DMS 273 treated with DMSO at 0.1 percent for 48 hours (cell line): ENCODE results near the gene CCDC194.
"Not testable (repeated sequence)": the region's sequence is repeated elsewhere in the genome, so short reads cannot be mapped to it uniquely, and the experiment has no call there.

Experiments used
- DNase-seq: peaks from one replicate; lab custom pipeline; 2025; lab: John Stamatoyannopoulos, UW

Gene CCDC194

DNA sequence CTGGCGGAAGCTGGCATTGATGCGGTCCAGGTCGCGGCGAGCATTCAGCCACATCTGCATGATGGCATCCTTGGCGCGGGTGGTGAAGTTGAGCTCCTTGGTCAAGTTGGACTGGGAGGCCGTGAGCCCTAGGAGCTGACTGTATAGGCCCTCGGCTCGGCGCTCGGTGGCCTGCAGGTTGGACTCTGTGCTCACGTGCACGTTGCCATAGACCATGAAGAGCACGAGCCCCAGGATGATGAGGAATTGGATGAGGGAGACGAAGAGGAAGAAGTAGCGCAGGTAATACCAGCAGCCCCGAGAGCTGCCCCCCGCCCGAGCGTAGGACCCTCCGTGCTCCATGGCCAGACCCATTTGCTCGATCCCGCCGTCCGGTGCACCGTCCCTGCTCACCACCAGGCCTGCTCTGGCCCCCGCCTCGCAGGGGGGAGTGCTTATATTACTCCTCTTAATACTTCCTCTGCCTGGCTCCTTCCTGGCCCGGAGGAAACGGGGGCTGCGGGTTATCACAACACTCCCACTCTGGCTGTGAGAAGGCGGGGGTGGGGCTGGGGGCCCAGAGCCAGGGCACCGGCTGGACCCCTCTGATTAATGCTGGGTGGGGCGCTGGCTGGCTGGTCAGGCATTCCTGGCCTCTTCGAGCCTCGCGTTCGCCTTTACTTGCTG is 16.9 kb downstream of the CCDC194 start, which contains the start of gene PLVAP:
Gene PLVAP (minus strand): TSS at position 408 of the 666 bp plus-strand sequence. CDS start 54 bp downstream, at position 354.
- no peak for DNase-seq

GRCh38 chr19:17370026-17370587 is 23.9 kb downstream of the CCDC194 start:
- no peak for DNase-seq

DNA sequence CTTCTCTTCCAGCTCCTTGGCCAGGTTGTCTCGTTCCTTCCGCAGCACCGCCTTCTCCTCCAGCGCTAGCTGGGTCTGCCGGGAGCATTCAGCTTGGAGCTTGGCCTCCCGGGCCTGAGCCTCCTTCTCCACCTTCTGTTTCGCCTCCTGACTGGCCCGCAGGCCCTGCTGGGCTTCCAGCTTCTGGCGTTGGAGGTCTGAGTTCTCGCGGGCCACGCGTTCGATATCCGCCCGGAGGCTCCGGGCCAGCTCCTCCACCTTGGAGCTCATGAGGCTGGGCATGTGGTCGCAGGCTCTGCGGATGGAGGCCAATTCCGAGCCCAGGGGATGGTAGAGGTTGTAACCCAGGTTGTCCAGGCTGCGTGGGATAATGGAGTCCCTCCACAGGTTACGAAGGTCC is 28.6 kb downstream of the CCDC194 start:
- DNase-seq: no peak

- DNase-seq: not testable (repeated sequence)
These were observed 30.0 kb downstream of the CCDC194 start for GRCh38 chr19:17363852-17364605.

DNA sequence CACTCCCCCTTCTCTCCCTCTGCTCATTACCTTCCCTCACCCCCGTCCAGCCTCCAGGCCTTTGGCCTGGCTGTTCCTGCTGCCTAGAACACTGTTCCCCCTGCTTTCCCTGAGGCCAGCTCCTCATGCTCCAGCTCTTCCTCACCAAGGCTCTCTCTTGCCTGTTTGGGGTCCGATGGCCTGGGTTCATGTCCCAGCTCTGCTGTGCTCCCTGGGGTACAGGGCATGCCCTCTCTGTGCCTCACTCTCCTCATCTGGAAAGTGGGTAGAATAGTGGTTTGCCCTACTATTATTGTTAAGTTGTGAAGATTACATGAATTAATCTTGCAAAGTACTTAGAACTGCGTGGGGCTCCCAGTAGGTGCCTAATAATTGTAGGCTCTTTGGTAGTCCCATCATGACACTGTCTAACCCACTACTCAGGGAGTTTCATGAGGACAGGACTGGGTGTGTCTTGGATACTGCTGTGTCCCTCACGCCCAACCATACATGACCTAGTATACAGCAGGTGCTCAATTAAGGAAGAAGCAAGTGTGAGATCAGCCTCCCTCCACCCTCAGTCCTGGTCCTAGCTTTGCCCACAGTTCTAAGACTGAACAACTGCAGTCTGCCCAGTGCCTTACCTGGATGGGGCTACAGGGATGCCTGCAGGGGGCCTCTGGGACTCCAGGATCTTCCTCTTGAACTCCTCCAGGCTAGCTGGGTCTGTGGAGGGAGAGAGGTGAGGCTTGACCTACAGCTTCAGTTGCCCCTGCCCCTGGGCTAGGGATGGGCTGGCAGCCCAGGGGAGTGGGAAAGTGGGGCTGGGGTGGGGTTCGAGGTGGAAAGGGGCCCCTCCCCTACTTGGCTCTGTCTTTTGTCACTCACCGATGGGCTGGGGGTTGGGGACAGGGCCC is 33.8 kb downstream of the CCDC194 start:
- DNase-seq: no peak

DNA sequence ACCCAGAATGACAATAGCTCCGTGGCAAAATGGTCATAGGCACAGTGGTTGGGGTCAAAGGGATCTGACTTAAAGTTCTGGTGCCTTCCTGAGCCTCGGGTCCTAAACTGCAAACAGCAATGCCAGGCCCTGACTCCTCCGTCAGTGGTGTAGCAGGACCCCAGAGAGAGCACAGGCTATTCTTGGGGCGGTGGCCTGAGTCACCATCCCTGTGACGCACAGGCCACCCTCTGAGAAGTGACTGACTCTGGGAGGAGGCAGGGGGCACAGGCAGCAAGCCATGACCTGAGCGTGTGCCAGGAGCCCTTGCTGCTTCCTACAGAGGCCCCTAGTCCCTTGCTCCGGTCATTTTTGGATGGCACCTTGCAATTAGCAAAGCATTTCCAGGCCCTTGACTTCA is 35.6 kb downstream of the CCDC194 start:
- no peak for DNase-seq

GRCh38 chr19:17357724-17358123 is 36.3 kb downstream of the CCDC194 start:
- no peak for DNase-seq

GRCh38 chr19:17357078-17357666 is 36.8 kb downstream of the CCDC194 start:
- no peak for DNase-seq

GRCh38 chr19:17353386-17353785 is 40.6 kb downstream of the CCDC194 start:
- no peak for DNase-seq

- no peak for DNase-seq
These were observed 41.3 kb downstream of the CCDC194 start for GRCh38 chr19:17352608-17353280.

- no peak for DNase-seq
These were observed 42.1 kb downstream of the CCDC194 start for GRCh38 chr19:17351815-17352435.

GRCh38 chr19:17348700-17349099 is 45.3 kb downstream of the CCDC194 start:
- no peak for DNase-seq

GRCh38 chr19:17347877-17348276 is 46.1 kb downstream of the CCDC194 start:
- no peak for DNase-seq

DNA sequence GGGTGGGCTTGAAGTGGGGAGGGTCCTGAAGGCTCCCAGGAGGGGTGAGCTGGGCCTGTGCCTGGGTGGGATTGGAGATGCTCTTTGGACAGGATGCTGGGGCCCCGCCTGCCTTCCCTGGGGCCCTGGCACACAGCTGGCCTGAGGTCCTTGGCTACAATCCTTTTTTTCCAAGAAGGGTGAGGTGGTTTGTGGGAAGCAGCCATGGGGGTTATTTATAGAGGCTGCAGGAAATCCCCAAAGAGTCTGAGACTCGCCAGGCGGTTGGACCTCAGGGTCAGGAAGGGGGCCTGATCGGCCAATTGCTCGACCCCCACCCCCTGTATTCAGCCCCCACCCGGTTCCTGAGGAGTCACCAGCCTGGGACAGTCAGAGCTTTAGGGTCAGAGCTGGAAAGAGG is 46.6 kb downstream of the CCDC194 start:
- DNase-seq: no peak

- DNase-seq: no peak
These were observed 47.8 kb downstream of the CCDC194 start for GRCh38 chr19:17346109-17346671.

DNA sequence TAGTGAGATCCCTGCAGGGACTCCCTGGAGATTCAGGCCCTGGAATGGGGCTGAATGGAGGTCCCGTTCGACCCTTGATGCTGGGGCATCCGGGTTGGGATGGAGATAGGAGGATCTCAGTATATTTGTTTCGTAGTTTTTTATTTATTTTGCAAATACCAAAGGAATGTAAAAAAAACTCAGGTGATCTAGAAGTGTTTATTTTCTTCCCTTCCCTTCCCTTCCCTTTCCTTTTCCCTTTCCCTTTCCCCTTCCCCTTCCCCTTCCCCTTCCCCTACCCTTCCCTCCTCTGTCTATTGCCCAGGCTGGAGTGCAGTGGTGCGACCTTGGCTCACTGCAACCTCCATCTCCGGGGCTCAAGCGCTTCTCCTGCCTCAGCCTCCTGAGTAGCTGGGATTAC is 52.2 kb downstream of the CCDC194 start:
- no peak for DNase-seq

- no peak for DNase-seq
These were observed 52.6 kb downstream of the CCDC194 start for GRCh38 chr19:17341386-17341785.

GRCh38 chr19:17340871-17341357 is 53.1 kb downstream of the CCDC194 start:
- no peak for DNase-seq
